Loucy (cell line): ENCODE data around the gene UBE4B.

Experiments
- H2AFZ ChIP-seq: fragments of 200-600 bp; sonication (generic); 2 replicates; pipeline ENCODE4 v1.6.0; 2016; ENCODE audit warnings: antibody characterized with exemption, mild to moderate bottlenecking, low read length, moderate library complexity
- H3F3A ChIP-seq: fragments of 200-600 bp; 2 replicates; pipeline ENCODE4 v1.6.0; 2016; ENCODE audit warnings: antibody characterized with exemption, low read depth, mild to moderate bottlenecking
- H3K27me3 ChIP-seq: fragments of 200-600 bp; sonication (generic); 2 replicates; pipeline ENCODE4 v1.6.1; 2014; ENCODE audit warnings: low read length, mild to moderate bottlenecking; ENCODE audit not compliant: insufficient read depth, poor library complexity, severe bottlenecking
- H3K36me3 ChIP-seq: fragments of 200-600 bp; sonication (generic); 2 replicates; pipeline ENCODE4 v1.6.1; 2016; ENCODE audit warnings: low read length; ENCODE audit not compliant: insufficient read depth
- H3K4me1 ChIP-seq: fragments of 200-600 bp; sonication (generic); 2 replicates; pipeline ENCODE4 v1.5.1; 2014; ENCODE audit warnings: low read length, mild to moderate bottlenecking; ENCODE audit not compliant: insufficient read depth, poor library complexity, severe bottlenecking
- H3K4me2 ChIP-seq: fragments of 200-600 bp; sonication (generic); 2 replicates; pipeline ENCODE4 v1.6.0; 2014; ENCODE audit warnings: antibody characterized with exemption, low read length, low read depth, mild to moderate bottlenecking; ENCODE audit not compliant: poor library complexity, severe bottlenecking
- H3K4me3 ChIP-seq: fragments of 200-600 bp; sonication (generic); 2 replicates; pipeline ENCODE4 v1.5.1; 2014; ENCODE audit warnings: low read length, mild to moderate bottlenecking, mixed read lengths; ENCODE audit not compliant: poor library complexity, severe bottlenecking
- H3K79me2 ChIP-seq: fragments of 200-600 bp; sonication (generic); 2 replicates; pipeline ENCODE4 v1.6.1; 2014; ENCODE audit warnings: low read length; ENCODE audit not compliant: insufficient read depth
- H3K9ac ChIP-seq: fragments of 200-600 bp; sonication (generic); 2 replicates; pipeline ENCODE4 v1.6.0; 2014; ENCODE audit warnings: mild to moderate bottlenecking, low read depth, low read length, moderate library complexity; ENCODE audit not compliant: poor library complexity, severe bottlenecking
- H3K9me2 ChIP-seq: fragments of 200-600 bp; sonication (generic); replicated peaks from 2 replicates; pipeline ENCODE4 v1.6.1; 2016; ENCODE audit warnings: low read depth, low read length, mixed read lengths
- H3K9me3 ChIP-seq: fragments of 200-600 bp; sonication (generic); 2 replicates; pipeline ENCODE4 v1.6.1; 2014; ENCODE audit warnings: mild to moderate bottlenecking, antibody characterized with exemption, low read length, low read depth; ENCODE audit not compliant: insufficient read depth
- H4K20me1 ChIP-seq: fragments of 200-600 bp; sonication (generic); 2 replicates; pipeline ENCODE4 v1.6.0; 2014; ENCODE audit warnings: antibody characterized with exemption, low read length, mild to moderate bottlenecking; ENCODE audit not compliant: insufficient read depth, poor library complexity, severe bottlenecking
- CTCF ChIP-seq: fragments of 200-600 bp; sonication (generic); conservative IDR thresholded peaks from 2 replicates; pipeline ENCODE4 v1.5.1; 2014; ENCODE audit warnings: mild to moderate bottlenecking, antibody characterized with exemption, low read length
- EZH2phosphoT487 ChIP-seq: fragments of 200-600 bp; IDR thresholded peaks from 2 replicates; pipeline ENCODE4 v1.6.1; 2018; ENCODE audit warnings: antibody characterized with exemption, mild to moderate bottlenecking, moderate library complexity, borderline replicate concordance

The UBE4B gene

GRCh38 chr1:10132316-10132715 lies 99.6 kb downstream of the UBE4B start:
- H3K4me1 ChIP-seq: no peaks in the 10 kb centered on the region
- no peak overlapping the region for H3K9ac ChIP-seq
- no peak overlapping the region for H3K4me2 ChIP-seq
- H3K36me3 ChIP-seq: peaks cover 39% of the 10 kb centered on the region; the same call in 1 of the 2 replicates
- H3K27me3 ChIP-seq: no peaks in the 10 kb centered on the region
- TF ChIP-seq CTCF (no peak), EZH2phosphoT487 (no peak)
- H3K9me3 ChIP-seq: no peaks in the 10 kb centered on the region
- no peaks in the 10 kb centered on the region for H3K9me2 ChIP-seq
- H3K4me3 ChIP-seq: no peak overlapping the region
- H4K20me1 ChIP-seq: no peaks in the 10 kb centered on the region
- H3F3A ChIP-seq: no peaks in the 10 kb centered on the region
- no peaks in the 10 kb centered on the region for H3K79me2 ChIP-seq
- H2AFZ ChIP-seq: no peak overlapping the region

GRCh38 chr1:10132852-10133251 lies 100.1 kb downstream of the UBE4B start:
- Histone ChIP-seq H3K9me3 (no peaks in the 10 kb centered on the region), H4K20me1 (no peaks in the 10 kb centered on the region), H3K79me2 (no peaks in the 10 kb centered on the region), H3K9me2 (no peaks in the 10 kb centered on the region), H3K27me3 (no peaks in the 10 kb centered on the region), H3K4me3 (no peak overlapping the region), H3K36me3 (peaks cover 42% of the 10 kb centered on the region; the same call in 1 of the 2 replicates), H3K4me2 (no peak overlapping the region), H3K4me1 (no peaks in the 10 kb centered on the region), H2AFZ (no peak overlapping the region), H3K9ac (no peak overlapping the region), H3F3A (no peaks in the 10 kb centered on the region)
- no peak for TF ChIP-seq CTCF
- no peak for TF ChIP-seq EZH2phosphoT487

DNA sequence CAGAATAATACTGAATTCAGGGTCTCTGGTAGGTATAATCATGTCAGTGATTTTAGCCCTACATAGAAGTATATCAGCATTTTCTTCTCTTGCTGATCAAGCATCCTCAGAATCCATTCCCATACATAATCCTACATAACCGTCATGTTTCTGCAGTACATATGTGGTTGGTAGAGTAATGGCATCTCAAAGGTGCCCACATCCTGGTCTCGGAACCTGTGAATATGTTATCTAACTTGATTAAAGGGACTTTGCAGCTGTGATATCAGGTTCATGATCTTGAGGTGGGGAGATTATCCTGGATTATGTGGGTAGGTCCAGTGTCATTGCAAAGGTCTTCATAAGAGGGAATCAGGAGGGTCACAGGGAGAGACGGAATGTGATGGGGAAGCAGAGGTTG lies 108.2 kb downstream of the UBE4B start:
- Histone ChIP-seq H3K9me2 (no peaks in the 10 kb centered on the region), H3K36me3 (peaks cover 15% of the 10 kb centered on the region; the same call in 1 of the 2 replicates), H3K4me2 (no peak overlapping the region), H4K20me1 (no peaks in the 10 kb centered on the region), H3F3A (no peaks in the 10 kb centered on the region), H2AFZ (no peak overlapping the region), H3K79me2 (no peaks in the 10 kb centered on the region), H3K9me3 (no peaks in the 10 kb centered on the region), H3K4me1 (no peaks in the 10 kb centered on the region), H3K27me3 (no peaks in the 10 kb centered on the region), H3K9ac (no peak overlapping the region), H3K4me3 (no peak overlapping the region)
- TF ChIP-seq CTCF: no peak
- TF ChIP-seq EZH2phosphoT487: no peak
